ENCODE results near the gene ATP10B.

GRCh38 chr5:160831801-160832200, 20.2 kb downstream of the ATP10B start:
- TF ChIP-seq TAF1 (IDR thresholded peaks at IDR 0.05; ENCODE audit: borderline replicate concordance, low read depth, low read length): no peak
- TF ChIP-seq POLR2A (IDR thresholded peaks at IDR 0.05; ENCODE audit: low read depth, low read length): no peak

All from GM12892 (cell line).